HG02884 (cell line): Measurements from ENCODE around the gene SPINDOC.
"Not testable (repeated sequence)": the region's sequence is repeated elsewhere in the genome, so short reads cannot be mapped to it uniquely, and the experiment has no call there.

Experiments
- ATAC-seq: cut with Tn5 transposase; IDR thresholded peaks from one replicate; pipeline ENCODE4 v1.9.1; 2021; ENCODE audit warnings: mild to moderate bottlenecking, moderate library complexity; ENCODE audit not compliant: unreplicated experiment

SPINDOC gene

DNA sequence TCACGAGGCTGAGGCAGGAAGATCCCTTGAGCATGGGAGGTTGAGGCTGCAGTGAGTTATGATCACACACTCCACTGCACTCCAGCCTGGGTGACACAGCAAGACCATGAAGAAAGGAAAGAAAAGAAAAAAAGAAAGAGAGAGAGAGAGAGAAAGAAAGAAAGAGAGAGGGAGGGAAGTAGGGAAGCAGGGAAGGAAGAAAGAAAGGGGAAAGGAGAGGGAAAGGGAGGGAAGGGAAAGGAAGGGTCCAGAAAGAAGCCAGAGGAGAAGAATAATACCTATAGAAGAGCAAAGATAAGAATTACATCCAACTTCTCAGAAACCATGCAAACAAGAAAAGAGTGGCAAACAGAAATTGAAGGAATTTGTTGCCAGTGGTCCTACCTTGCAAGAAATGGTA, 27.4 kb upstream of the SPINDOC start:
- no peak for ATAC-seq

DNA sequence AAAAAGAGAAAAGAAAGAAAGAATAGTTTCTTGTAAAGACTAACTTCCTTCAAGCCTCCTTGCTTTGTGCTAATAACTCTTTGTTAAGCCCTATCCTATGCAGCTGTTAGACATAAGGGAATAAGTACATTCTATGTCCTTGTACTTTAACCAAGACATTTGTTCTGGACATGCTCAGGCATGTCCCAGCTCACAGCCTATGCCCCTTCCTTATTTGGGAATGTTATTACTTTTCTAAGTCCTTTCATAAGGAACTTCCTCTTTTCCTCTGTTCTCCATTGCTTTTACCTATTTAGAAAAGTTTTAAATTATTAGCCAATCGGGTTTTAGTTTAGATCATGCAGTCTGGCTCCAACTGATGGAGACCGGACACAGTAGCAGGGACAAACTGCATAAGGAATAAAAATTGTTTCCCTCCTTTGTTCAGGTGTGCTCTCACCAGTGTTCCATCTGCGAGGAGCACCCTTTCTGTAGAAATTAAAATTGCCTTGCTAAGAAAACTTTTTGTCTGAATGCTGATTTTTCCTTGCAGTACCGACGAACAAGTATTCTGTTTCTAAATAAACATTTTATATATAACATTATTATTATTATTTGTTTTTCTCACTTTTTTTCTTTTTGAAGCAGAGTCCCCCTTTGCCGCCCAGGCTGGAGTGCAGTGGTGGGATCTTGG, 21.6 kb upstream of the SPINDOC start:
- no peak for ATAC-seq

GRCh38 chr11:63793161-63793560, 20.1 kb upstream of the SPINDOC start:
- ATAC-seq: no peak

GRCh38 chr11:63795066-63795465, 18.2 kb upstream of the SPINDOC start:
- ATAC-seq: no peak

- no peak for ATAC-seq
Measured at GRCh38 chr11:63800921-63801320, 12.3 kb upstream of the SPINDOC start.

GRCh38 chr11:63802637-63803414, 10.4 kb upstream of the SPINDOC start:
- ATAC-seq: no peak

- no peak for ATAC-seq
Measured at GRCh38 chr11:63804259-63804658, 9.0 kb upstream of the SPINDOC start.

DNA sequence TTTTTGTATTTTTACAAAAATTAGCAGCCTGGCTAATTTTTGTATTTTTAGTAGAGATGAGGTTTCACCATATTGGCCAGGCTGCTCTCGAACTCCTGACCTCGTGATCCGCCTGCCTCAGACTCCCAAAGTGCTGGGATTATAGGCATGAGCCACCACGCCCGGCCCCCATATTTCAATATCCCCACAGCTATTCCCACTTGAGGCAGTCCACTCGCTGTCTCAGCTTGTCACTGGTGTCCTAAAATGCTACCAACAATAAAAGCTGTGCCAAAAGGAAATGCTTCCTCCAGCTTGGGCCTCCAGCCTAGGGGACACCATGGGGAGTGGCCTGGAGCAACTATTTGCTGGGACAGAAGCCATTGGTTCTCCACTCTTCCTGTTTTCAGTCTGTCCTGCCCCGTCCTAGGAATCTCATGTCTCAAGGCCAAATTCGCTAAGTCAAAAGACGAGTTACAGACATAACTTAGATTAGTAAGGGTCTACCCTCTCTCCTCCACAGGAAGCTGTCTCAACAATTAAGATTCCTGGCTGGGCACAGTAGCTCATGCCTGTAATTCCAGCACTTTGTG, 7.3 kb upstream of the SPINDOC start:
- no peak for ATAC-seq

- ATAC-seq: not testable (repeated sequence)
Measured at GRCh38 chr11:63810383-63810782, 2.9 kb upstream of the SPINDOC start.

GRCh38 chr11:63811522-63811921, 1.7 kb upstream of the SPINDOC start:
- ATAC-seq: no peak

GRCh38 chr11:63813563-63814382, 517 bp downstream of the SPINDOC start:
- peak; percentile 19 for ATAC-seq

- ATAC-seq: no peak
Measured at GRCh38 chr11:63814383-63814736, 1.1 kb downstream of the SPINDOC start.

DNA sequence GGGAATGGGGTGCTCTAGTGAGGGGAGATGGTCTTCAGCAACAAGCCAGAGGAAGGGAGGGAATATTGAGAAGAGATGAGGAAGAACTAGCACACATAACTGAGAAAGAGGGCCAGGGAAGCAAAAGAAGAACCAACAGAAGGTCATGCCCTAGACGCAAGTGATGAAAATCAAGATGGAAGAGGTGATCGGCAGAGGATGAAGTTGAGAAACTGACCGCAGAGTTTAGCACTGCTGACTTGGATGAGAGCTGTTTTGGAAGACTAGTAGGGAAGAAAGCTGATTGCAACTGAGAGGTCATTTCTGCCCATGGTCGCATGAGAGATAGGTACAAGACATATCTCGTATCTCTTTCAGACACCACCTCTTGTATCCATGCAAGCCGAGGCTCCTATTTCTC, 2.9 kb downstream of the SPINDOC start:
- no peak for ATAC-seq

GRCh38 chr11:63816732-63817131, 3.5 kb downstream of the SPINDOC start:
- no peak for ATAC-seq

- ATAC-seq: no peak
Measured at GRCh38 chr11:63817758-63818498, 4.7 kb downstream of the SPINDOC start.

- ATAC-seq: no peak
Measured at GRCh38 chr11:63818609-63819008, 5.4 kb downstream of the SPINDOC start.

DNA sequence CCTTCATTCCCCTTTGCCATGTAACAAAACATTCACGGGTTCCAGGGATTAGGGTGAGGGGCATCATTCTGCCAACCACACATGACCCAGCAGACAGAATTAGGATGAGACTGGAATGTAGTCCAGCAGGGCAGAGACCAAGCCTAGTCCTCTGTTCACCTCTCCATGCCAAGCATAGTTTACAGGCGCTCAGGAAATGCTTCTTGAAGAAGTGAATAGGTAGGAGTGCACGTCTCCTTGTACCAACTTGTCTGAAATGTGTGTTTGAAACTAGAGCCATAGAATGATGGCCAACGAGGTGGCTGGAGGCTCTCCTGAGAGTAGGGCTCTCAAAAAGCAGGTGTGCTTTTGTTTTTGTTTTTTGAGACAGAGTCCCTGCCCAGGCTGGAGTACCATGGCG, 8.2 kb downstream of the SPINDOC start:
- ATAC-seq: no peak

GRCh38 chr11:63826471-63827190, 13.4 kb downstream of the SPINDOC start:
- ATAC-seq: no peak

GRCh38 chr11:63829823-63830489, 16.7 kb downstream of the SPINDOC start:
- ATAC-seq: no peak
